ENCODE measurements around the gene NLGN1. TPM values are rescaled to one million over a fixed set of nuclear protein-coding genes. Genes with fewer than 3 reads are reported as not detected.
"Not testable (repeated sequence)": the region's sequence is repeated elsewhere in the genome, so short reads cannot be mapped to it uniquely, and the experiment has no call there.

The NLGN1 gene
- total RNA-seq, 1 donor from 2014 or later: 6.5 TPM

DNA sequence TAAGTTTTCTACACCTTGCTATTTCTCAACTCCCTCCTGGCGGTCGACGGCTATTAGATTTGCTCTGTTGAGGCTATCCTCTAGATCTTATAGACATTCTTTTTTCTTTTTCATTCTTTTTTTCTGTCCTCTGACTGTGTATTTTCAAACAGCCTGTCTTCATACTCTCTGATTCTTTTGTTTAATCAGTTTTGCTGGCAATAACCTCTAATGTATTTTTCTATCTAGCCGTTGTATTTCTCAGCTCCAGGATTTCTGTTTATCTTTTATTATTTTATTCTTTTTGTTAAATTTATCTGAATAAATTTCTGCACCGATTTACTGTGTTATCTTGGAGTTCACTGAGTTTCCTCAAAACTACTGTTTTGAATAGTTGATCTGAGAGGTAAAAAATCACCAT, 31.5 kb downstream of the NLGN1 start:
- no peak for DNase-seq (ENCODE audit: low spot score)

DNA sequence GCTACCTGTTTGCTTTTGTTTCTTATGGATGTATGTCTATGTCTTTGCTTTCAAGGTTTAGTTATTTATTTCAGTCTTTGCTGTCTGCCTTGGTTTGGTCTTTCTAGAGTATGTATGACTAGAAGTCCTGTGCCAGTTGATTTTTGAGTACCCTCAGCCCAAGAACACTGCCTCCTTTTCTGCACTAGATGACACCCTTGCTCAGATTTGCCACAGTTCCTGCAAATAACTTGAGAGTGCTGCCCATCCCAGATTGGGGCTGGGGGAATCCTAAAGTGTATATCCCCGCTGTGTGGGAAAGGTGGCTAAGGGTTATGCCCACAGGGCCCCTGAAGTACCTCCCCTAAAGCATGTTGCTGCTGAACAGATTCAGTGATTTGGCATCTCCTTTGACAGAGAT, 32.0 kb downstream of the NLGN1 start:
- DNase-seq (ENCODE audit: low spot score): no peak

DNA sequence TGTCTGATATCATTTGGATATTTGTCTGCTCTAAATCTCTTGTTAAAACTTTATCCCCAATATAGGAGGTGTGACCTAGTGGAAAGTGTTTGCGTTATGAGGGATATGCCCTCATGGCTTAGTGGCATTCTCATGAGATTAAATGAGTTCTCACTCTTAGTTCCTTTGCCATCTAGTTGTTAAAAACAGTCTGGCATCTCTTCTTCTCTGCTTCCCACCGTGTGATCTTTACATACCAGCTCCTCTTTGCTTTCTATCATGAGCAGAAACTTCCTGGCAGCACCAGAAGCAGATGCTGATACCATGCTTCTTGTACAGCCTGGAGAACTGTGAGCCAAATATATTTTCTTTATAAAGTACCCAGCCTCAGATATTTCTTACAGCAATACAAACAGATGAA, 33.0 kb downstream of the NLGN1 start:
- no peak for DNase-seq (ENCODE audit: low spot score)

GRCh38 chr3:173439004-173439403, 41.5 kb downstream of the NLGN1 start:
- DNase-seq (ENCODE audit: low spot score): no peak

- no peak for DNase-seq (ENCODE audit: low spot score)
These were observed 43.0 kb downstream of the NLGN1 start for GRCh38 chr3:173440514-173440913.

DNA sequence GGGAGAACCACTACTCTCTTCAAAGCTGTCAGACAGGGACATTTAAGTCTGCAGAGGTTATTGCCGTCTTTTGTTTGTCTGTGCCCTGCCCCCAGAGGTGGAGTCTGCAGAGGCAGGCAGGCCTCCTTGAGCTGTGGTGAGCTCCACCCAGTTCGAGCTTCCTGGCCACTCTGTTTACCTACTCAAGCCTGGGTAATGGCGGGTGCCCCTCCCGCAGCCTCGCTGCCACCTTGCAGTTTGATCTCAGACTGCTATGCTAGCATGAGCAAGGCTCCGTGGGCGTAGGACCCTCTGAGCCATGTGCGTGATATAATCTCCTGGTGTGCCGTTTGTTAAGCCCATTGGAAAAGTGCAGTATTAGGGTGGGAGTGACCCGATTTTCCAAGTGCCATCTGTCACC, 54.0 kb downstream of the NLGN1 start:
- DNase-seq (ENCODE audit: low spot score): not testable (repeated sequence)

- DNase-seq (ENCODE audit: low spot score): no peak
These were observed 65.7 kb downstream of the NLGN1 start for GRCh38 chr3:173463250-173463649.

DNA sequence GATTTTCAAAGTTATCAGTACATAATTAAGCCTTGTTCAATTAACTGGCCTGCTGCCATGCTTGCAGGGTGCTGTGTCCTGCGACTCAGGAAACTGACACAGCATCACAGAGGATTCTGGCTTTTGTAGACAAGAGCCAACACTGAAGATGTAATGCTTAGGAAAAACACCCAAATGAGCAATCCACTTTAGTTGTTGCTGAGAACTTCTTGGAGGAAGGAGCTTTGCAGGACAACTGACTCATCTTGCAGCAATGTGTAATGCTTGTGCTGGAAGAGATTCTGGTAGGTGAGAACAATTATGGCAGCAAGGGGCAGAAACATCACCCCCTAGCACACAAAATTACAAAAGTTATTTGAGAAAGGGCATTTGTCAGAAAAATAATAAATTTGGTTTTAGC, 67.6 kb downstream of the NLGN1 start:
- no peak for DNase-seq (ENCODE audit: low spot score)

DNA sequence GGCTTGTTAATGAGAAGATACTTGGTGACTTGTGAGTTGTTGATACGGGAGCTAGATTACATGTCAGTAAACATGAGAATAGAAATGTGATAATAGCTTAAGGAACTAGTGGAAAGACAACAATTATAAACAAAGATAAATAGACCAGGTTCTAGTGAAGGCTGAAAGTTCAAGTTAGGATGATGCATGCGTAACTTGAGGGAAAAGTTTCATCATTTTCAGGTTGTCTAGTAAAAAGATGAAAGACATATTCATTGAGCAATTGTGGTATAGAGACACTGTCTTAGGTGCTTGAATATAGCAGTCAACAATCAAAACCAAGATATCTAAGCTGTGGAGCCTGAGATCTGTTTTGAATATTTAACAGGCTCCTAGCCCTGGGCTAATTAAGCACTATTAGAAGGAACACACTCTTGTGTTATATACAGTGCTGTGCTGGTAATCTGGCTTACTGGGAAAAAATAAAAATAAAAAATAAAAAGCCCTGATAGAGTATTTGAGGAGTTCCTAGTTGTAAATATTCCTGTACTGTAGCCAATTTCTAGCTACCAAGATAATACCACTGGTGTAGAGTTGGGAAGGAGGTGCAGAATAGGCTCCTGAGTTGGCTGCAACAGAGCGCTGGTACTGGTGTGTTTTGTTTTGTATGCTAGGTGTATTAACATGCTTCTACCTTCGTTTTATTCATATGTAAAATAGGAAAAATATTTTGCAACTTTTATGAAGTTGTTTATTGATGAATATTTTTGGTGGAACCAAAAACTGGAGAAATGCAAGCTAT, 68.5 kb downstream of the NLGN1 start:
- no peak for DNase-seq (ENCODE audit: low spot score)

GRCh38 chr3:173467501-173467900, 70.0 kb downstream of the NLGN1 start:
- DNase-seq (ENCODE audit: low spot score): no peak

- no peak for DNase-seq (ENCODE audit: low spot score)
These were observed 75.7 kb downstream of the NLGN1 start for GRCh38 chr3:173473237-173473636.

DNA sequence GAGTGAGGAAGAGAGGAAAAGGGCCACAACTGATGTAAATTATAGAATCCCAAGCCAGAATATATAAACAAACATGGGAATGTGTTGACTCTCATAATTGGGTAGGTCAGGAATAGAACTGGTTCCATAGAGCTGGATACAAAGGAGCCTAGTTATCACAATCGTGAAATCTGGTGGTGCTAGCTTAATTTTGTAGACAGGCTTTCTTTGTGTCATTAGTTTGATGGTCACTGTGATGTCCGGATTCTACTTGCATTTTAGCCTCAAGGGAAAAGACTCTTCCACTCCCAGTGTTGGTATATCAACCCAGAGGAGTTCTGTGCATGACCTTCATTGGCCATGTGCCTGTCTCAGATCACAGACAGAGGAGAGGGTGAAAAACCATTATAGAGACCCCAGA, 81.8 kb downstream of the NLGN1 start:
- DNase-seq (ENCODE audit: low spot score): no peak

DNA sequence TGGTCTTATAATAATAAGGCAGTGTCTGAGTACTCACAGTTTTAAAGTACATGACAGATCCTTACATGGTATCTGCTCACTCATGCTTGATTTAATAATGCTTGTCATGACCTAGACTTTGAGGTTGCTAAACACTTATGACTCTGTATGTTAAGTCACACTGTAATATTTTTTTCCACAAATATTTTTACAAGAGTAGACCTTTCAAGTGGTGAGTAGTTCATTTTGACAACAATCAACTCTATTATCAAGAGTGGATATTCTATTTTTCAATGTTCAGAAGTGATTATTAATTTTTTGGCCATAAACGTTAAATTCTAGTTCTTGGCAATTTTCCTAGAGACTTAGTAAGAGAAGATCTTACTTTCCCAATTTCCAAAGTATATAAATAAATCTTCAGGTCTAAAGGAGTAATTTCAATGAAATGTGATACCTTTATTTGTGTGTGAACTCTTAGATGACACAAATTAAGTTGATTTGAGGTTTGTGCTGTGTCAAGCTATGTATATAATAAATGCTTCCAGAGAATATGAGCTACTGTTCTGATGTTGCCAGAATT, 104.5 kb downstream of the NLGN1 start:
- DNase-seq (ENCODE audit: low spot score): no peak

DNA sequence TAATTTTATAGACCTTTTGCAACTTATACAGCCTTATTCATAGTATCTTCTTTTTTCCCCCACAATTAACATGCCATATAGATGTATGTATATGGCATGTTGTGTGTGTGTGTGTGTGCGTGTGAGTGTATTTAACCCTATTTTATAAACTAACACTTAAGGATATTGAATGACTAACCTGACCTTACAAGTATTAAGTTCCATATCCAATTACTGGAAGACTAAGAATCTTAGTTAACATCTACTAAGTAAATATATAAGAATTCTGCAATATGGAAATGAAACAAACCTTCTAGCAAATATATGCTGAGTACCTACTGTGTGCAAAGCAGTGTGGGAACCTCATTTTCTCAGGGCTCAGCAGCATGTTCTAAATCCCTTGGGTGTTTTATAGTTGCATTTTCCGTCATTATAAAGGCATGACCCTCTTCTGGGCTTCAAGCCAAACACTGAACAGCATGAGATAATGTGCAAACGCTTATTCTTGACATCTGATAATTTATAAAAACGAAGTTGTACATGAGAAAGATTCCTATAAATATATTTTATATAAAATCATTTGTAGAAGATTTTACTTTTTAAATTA, 105.5 kb downstream of the NLGN1 start:
- DNase-seq (ENCODE audit: low spot score): no peak

DNA sequence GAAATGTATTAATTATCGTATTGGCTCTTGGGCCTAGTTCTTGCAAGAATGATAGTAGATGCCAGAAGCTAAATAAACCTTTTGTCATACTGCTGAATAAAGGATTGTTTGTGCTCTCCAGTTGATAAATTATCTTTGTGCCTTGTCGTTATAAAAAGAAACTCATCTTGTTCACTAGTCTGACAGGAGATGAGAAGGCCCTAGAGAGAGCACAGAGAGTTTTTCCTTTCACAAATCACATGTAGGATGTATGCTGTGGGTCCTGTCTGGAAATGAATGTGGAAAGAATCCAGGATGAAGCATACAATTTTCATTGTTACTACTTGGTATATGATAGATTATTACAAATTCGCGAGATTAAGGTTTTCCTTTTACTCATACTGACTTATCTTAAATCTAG, 113.0 kb downstream of the NLGN1 start:
- DNase-seq (ENCODE audit: low spot score): no peak

DNA sequence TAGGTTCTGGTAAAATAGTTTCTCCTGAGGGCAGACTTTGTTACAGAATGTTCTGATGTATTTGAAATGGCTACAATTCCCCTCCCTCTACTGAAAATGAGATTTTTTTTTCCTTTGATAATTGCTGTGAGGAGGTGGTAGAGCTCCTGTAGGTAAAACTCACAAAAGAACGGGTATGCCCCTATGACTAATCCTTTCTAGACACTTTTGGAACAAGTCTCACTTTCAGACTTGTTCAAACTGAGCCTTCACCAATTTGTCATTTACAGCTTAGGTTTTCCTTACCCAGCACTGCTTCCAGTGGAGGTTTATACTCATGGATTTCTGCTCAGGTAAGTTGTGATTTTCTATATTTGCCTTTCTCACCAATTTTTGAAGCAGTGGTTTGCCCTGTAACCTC, 115.6 kb downstream of the NLGN1 start:
- no peak for DNase-seq (ENCODE audit: low spot score)

DNA sequence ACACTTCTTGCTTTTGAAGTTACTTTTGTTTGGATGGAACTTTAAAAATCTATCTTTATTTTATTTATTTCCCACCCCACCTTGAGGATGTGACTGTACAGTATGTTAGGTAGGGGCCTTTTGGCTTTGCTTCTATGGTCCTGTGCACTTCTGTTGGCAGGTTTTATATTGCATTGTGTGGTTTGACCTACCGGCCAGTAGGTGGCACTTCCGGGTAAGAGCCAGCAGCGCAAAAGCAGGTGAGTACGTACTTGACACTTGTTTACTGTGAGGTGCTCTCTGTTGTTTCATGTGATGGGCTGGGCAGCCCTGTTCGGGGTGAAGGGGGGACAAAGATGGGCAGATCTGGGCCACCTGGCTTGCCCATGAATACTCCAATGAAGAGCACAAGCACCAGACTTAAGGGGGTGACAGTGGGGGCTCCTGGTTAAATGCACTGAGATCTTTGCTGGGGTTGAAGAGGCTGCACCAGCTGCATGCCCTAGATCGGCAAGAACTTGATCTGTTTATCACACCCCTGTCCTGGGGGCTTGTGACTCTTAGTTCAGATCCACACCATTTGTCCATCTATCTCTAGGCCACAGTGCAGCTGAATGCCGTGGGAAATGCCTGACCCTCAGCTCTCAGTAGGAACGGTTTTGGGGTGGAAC, 131.6 kb downstream of the NLGN1 start:
- DNase-seq (ENCODE audit: low spot score): no peak

- DNase-seq (ENCODE audit: low spot score): no peak
These were observed 134.1 kb downstream of the NLGN1 start for GRCh38 chr3:173531602-173532001.

GRCh38 chr3:173538410-173538809, 140.9 kb downstream of the NLGN1 start:
- no peak for DNase-seq (ENCODE audit: low spot score)

DNA sequence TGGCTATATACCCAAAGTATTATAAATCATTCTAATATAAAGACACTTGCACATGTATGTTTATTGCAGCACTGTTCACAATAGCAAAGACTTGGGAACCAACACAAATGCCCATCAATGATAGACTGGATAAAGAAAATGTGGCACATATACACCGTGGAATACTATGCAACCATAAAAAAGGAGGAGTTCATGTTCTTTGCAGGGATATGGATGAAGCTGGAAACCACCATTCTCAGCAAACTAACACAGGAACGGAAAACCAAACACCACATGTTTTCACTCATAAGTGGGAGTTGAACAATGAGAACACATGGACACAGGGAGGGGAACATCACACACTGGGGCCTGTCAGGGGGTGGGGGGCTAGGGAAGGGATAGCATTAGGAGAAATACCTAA, 148.0 kb downstream of the NLGN1 start:
- not testable (repeated sequence) for DNase-seq (ENCODE audit: low spot score)

GRCh38 chr3:173547070-173547469, 149.5 kb downstream of the NLGN1 start:
- DNase-seq (ENCODE audit: low spot score): no peak

DNA sequence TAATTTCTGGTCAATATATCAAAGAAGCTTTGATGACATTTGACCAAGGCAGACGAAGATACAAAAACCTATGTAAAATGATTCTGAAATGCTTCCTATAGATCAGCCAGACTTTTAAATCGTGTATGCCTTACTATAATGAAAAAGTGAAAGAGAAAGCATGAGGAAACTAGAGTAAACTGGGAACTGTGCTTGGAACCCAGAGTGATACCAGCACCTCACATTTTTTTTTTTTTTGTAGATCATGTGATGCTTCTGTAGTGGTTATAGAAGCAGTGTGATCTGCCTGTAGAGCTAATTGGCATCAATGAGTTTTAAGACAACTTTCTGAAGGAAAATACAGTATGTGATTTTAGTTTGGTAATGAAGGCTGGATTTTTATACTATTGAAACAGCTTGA, 150.7 kb downstream of the NLGN1 start:
- no peak for DNase-seq (ENCODE audit: low spot score)

All from mesenteric fat pad (tissue), 1 donor.